ENCODE data around the gene PLCXD1. TPM values are rescaled to one million over a fixed set of nuclear protein-coding genes. Genes with fewer than 3 reads are reported as not detected.

The PLCXD1 gene
- total and polyA plus RNA-seq, 5 donors from 2014 or later = 2.9 to 13.3 (median 4.6) TPM

- no peak overlapping the region for H3K27ac ChIP-seq (ENCODE audit: insufficient read depth, low read length, poor library complexity, severe bottlenecking)
- DNase-seq = no peak
- no peaks in the 10 kb centered on the region for H3K27me3 ChIP-seq (ENCODE audit: control insufficient read depth, insufficient read depth, low read length)
- H3K27me3 Mint-ChIP-seq = no peaks in the 10 kb centered on the region
- H3K9me3 ChIP-seq (ENCODE audit: control insufficient read depth in 2 of 2, low read length in 2 of 2) = no peaks in the 10 kb centered on the region
- H3K27ac Mint-ChIP-seq = no peak overlapping the region
- no peak overlapping the region for H3K4me3 ChIP-seq (ENCODE audit: low read depth, low read length)
- peaks cover 8% of the 10 kb centered on the region for H3K4me1 ChIP-seq (ENCODE audit: control insufficient read depth, insufficient read depth, low read length, poor library complexity, severe bottlenecking)
- peaks cover 0 to 8% (median 0%) of the 10 kb centered on the region in 7 donors for H3K9me3 Mint-ChIP-seq
- H3K4me1 Mint-ChIP-seq = peaks cover 0 to 2% (median 0%) of the 10 kb centered on the region in 4 donors
- H3K36me3 Mint-ChIP-seq = peaks cover 13% of the 10 kb centered on the region
- no peaks in the 10 kb centered on the region for H3K36me3 ChIP-seq (ENCODE audit: control insufficient read depth, insufficient read depth, low read length)
- no peak for ATAC-seq (ENCODE audit: low read depth in 2 of 2)
- peak overlapping the region in 2 of 4 donors; percentile 16 to 82 for H3K4me3 Mint-ChIP-seq
These were observed 51.9 kb downstream of the PLCXD1 start for GRCh38 chrX:332916-333610.

GRCh38 chrX:333611-334311 is 52.6 kb downstream of the PLCXD1 start:
- ATAC-seq (ENCODE audit: low read depth in 2 of 2) = no peak
- Mint-ChIP-seq H3K27ac (no peak overlapping the region), H3K4me3 (no peak overlapping the region), H3K36me3 (peaks cover 14% of the 10 kb centered on the region), H3K9me3 (peaks cover 0 to 8% (median 0%) of the 10 kb centered on the region in 7 donors), H3K27me3 (no peaks in the 10 kb centered on the region), H3K4me1 (peaks cover 0 to 2% (median 0%) of the 10 kb centered on the region in 4 donors)
- Histone ChIP-seq H3K36me3 (ENCODE audit: control insufficient read depth, insufficient read depth, low read length) (no peaks in the 10 kb centered on the region), H3K4me1 (ENCODE audit: control insufficient read depth, insufficient read depth, low read length, poor library complexity, severe bottlenecking) (peaks cover 8% of the 10 kb centered on the region), H3K27ac (ENCODE audit: insufficient read depth, low read length, poor library complexity, severe bottlenecking) (no peak overlapping the region), H3K4me3 (ENCODE audit: low read depth, low read length) (no peak overlapping the region), H3K27me3 (ENCODE audit: control insufficient read depth, insufficient read depth, low read length) (no peaks in the 10 kb centered on the region), H3K9me3 (ENCODE audit: control insufficient read depth in 2 of 2, low read length in 2 of 2) (no peaks in the 10 kb centered on the region)
- no peak for DNase-seq

GRCh38 chrX:334331-334891 is 53.2 kb downstream of the PLCXD1 start:
- H3K4me1 Mint-ChIP-seq = peaks cover 0 to 2% (median 0%) of the 10 kb centered on the region in 4 donors
- ATAC-seq (ENCODE audit: low read depth in 2 of 2) (no peak), DNase-seq (no peak)
- peaks cover 0 to 8% (median 0%) of the 10 kb centered on the region in 7 donors for H3K9me3 Mint-ChIP-seq
- H3K36me3 ChIP-seq (ENCODE audit: control insufficient read depth, insufficient read depth, low read length) = no peaks in the 10 kb centered on the region
- H3K4me3 ChIP-seq (ENCODE audit: low read depth, low read length) = no peak overlapping the region
- H3K9me3 ChIP-seq (ENCODE audit: control insufficient read depth in 2 of 2, low read length in 2 of 2) = no peaks in the 10 kb centered on the region
- H3K27ac Mint-ChIP-seq = no peak overlapping the region
- H3K4me1 ChIP-seq (ENCODE audit: control insufficient read depth, insufficient read depth, low read length, poor library complexity, severe bottlenecking) = peaks cover 8% of the 10 kb centered on the region
- H3K36me3 Mint-ChIP-seq = peaks cover 14% of the 10 kb centered on the region
- H3K27me3 ChIP-seq (ENCODE audit: control insufficient read depth, insufficient read depth, low read length) = no peaks in the 10 kb centered on the region
- H3K27ac ChIP-seq (ENCODE audit: insufficient read depth, low read length, poor library complexity, severe bottlenecking) = no peak overlapping the region
- no peak overlapping the region for H3K4me3 Mint-ChIP-seq
- H3K27me3 Mint-ChIP-seq = no peaks in the 10 kb centered on the region

GRCh38 chrX:334971-335757 is 54.0 kb downstream of the PLCXD1 start:
- Histone ChIP-seq H3K27ac (ENCODE audit: insufficient read depth, low read length, poor library complexity, severe bottlenecking) (no peak overlapping the region), H3K4me3 (ENCODE audit: low read depth, low read length) (no peak overlapping the region), H3K27me3 (ENCODE audit: control insufficient read depth, insufficient read depth, low read length) (no peaks in the 10 kb centered on the region), H3K9me3 (ENCODE audit: control insufficient read depth in 2 of 2, low read length in 2 of 2) (no peaks in the 10 kb centered on the region), H3K36me3 (ENCODE audit: control insufficient read depth, insufficient read depth, low read length) (no peaks in the 10 kb centered on the region), H3K4me1 (ENCODE audit: control insufficient read depth, insufficient read depth, low read length, poor library complexity, severe bottlenecking) (peaks cover 8% of the 10 kb centered on the region)
- H3K4me1 Mint-ChIP-seq = peaks cover 0 to 2% (median 0%) of the 10 kb centered on the region in 4 donors
- H3K4me3 Mint-ChIP-seq = no peak overlapping the region
- ATAC-seq (ENCODE audit: low read depth in 2 of 2) (no peak), DNase-seq (no peak)
- peaks cover 0 to 8% (median 0%) of the 10 kb centered on the region in 7 donors for H3K9me3 Mint-ChIP-seq
- H3K36me3 Mint-ChIP-seq = peaks cover 14% of the 10 kb centered on the region
- no peaks in the 10 kb centered on the region for H3K27me3 Mint-ChIP-seq
- no peak overlapping the region for H3K27ac Mint-ChIP-seq

GRCh38 chrX:335758-336155 is 54.6 kb downstream of the PLCXD1 start:
- DNase-seq = no peak
- H3K4me1 ChIP-seq (ENCODE audit: control insufficient read depth, insufficient read depth, low read length, poor library complexity, severe bottlenecking) = peaks cover 8% of the 10 kb centered on the region
- H3K27ac Mint-ChIP-seq = no peak overlapping the region
- no peaks in the 10 kb centered on the region for H3K27me3 Mint-ChIP-seq
- H3K27me3 ChIP-seq (ENCODE audit: control insufficient read depth, insufficient read depth, low read length) = no peaks in the 10 kb centered on the region
- peaks cover 0 to 2% (median 0%) of the 10 kb centered on the region in 4 donors for H3K4me1 Mint-ChIP-seq
- H3K4me3 Mint-ChIP-seq = no peak overlapping the region
- H3K4me3 ChIP-seq (ENCODE audit: low read depth, low read length) = no peak overlapping the region
- no peaks in the 10 kb centered on the region for H3K9me3 ChIP-seq (ENCODE audit: control insufficient read depth in 2 of 2, low read length in 2 of 2)
- no peak for ATAC-seq (ENCODE audit: low read depth in 2 of 2)
- no peak overlapping the region for H3K27ac ChIP-seq (ENCODE audit: insufficient read depth, low read length, poor library complexity, severe bottlenecking)
- no peaks in the 10 kb centered on the region for H3K36me3 ChIP-seq (ENCODE audit: control insufficient read depth, insufficient read depth, low read length)
- peaks cover 14% of the 10 kb centered on the region for H3K36me3 Mint-ChIP-seq
- H3K9me3 Mint-ChIP-seq = peaks cover 0 to 8% (median 0%) of the 10 kb centered on the region in 7 donors

GRCh38 chrX:336227-336626 is 55.0 kb downstream of the PLCXD1 start:
- H3K27ac ChIP-seq (ENCODE audit: insufficient read depth, low read length, poor library complexity, severe bottlenecking) = no peak overlapping the region
- ATAC-seq (ENCODE audit: low read depth in 2 of 2) (no peak), DNase-seq (no peak)
- Mint-ChIP-seq H3K27me3 (no peaks in the 10 kb centered on the region), H3K27ac (no peak overlapping the region), H3K4me3 (no peak overlapping the region), H3K9me3 (peaks cover 0 to 8% (median 0%) of the 10 kb centered on the region in 7 donors), H3K4me1 (peaks cover 0 to 2% (median 0%) of the 10 kb centered on the region in 4 donors), H3K36me3 (peaks cover 14% of the 10 kb centered on the region)
- H3K4me3 ChIP-seq (ENCODE audit: low read depth, low read length) = no peak overlapping the region
- H3K9me3 ChIP-seq (ENCODE audit: control insufficient read depth in 2 of 2, low read length in 2 of 2) = no peaks in the 10 kb centered on the region
- peaks cover 4% of the 10 kb centered on the region for H3K4me1 ChIP-seq (ENCODE audit: control insufficient read depth, insufficient read depth, low read length, poor library complexity, severe bottlenecking)
- H3K36me3 ChIP-seq (ENCODE audit: control insufficient read depth, insufficient read depth, low read length) = no peaks in the 10 kb centered on the region
- no peaks in the 10 kb centered on the region for H3K27me3 ChIP-seq (ENCODE audit: control insufficient read depth, insufficient read depth, low read length)

GRCh38 chrX:337331-337831 is 56.2 kb downstream of the PLCXD1 start:
- no peak for ATAC-seq (ENCODE audit: low read depth in 2 of 2)
- Histone ChIP-seq H3K9me3 (ENCODE audit: control insufficient read depth in 2 of 2, low read length in 2 of 2) (no peaks in the 10 kb centered on the region), H3K27ac (ENCODE audit: insufficient read depth, low read length, poor library complexity, severe bottlenecking) (no peak overlapping the region), H3K4me3 (ENCODE audit: low read depth, low read length) (no peak overlapping the region), H3K36me3 (ENCODE audit: control insufficient read depth, insufficient read depth, low read length) (no peaks in the 10 kb centered on the region), H3K4me1 (ENCODE audit: control insufficient read depth, insufficient read depth, low read length, poor library complexity, severe bottlenecking) (no peaks in the 10 kb centered on the region), H3K27me3 (ENCODE audit: control insufficient read depth, insufficient read depth, low read length) (no peaks in the 10 kb centered on the region)
- peak overlapping the region in 1 of 3 donors; percentile 69 for H3K27ac Mint-ChIP-seq
- H3K4me3 Mint-ChIP-seq = no peak overlapping the region
- no peaks in the 10 kb centered on the region for H3K27me3 Mint-ChIP-seq
- no peak for DNase-seq
- peaks cover 0 to 6% (median 0%) of the 10 kb centered on the region in 7 donors for H3K9me3 Mint-ChIP-seq
- H3K36me3 Mint-ChIP-seq = peaks cover 14% of the 10 kb centered on the region
- H3K4me1 Mint-ChIP-seq = no peaks in the 10 kb centered on the region
